WERI-Rb-1 (cell line): ENCODE results near the gene NPHP4.

ENCODE experiments used
- DNase-seq: peaks from one replicate; pipeline ENCODE4 v3.0.0-alpha.2; 2020
- H3K27ac ChIP-seq: fragments of 250-450 bp; sonication (Bioruptor Pico); 2 replicates; pipeline ENCODE4 v1.5.1; 2020; ENCODE audit warnings: mild to moderate bottlenecking, moderate library complexity
- H3K27me3 ChIP-seq: fragments of 250-450 bp; sonication (Bioruptor Pico); 2 replicates; pipeline ENCODE4 v1.5.1; 2021; ENCODE audit warnings: mild to moderate bottlenecking, low read depth, moderate library complexity; ENCODE audit not compliant: insufficient read depth, severe bottlenecking
- H3K36me3 ChIP-seq: fragments of 250-450 bp; sonication (Bioruptor Pico); 2 replicates; pipeline ENCODE4 v1.5.1; 2020; ENCODE audit warnings: mild to moderate bottlenecking, moderate library complexity
- H3K4me3 ChIP-seq: 2 replicates; pipeline ENCODE4 v1.5.1; 2011; ENCODE audit warnings: low read depth, mild to moderate bottlenecking, control low read depth, low read length
- H3K9me3 ChIP-seq: fragments of 250-450 bp; sonication (Bioruptor Pico); 2 replicates; pipeline ENCODE4 v1.5.1; 2021; ENCODE audit warnings: mild to moderate bottlenecking, moderate library complexity; ENCODE audit not compliant: severe bottlenecking
- TF ChIP-seq, protein P1 (sequence below): IDR thresholded peaks from 2 replicates; pipeline ENCODE4 v1.5.1; 2011; ENCODE audit warnings: low read depth, mild to moderate bottlenecking, control low read depth, inconsistent platforms, low read length

Gene NPHP4

DNA sequence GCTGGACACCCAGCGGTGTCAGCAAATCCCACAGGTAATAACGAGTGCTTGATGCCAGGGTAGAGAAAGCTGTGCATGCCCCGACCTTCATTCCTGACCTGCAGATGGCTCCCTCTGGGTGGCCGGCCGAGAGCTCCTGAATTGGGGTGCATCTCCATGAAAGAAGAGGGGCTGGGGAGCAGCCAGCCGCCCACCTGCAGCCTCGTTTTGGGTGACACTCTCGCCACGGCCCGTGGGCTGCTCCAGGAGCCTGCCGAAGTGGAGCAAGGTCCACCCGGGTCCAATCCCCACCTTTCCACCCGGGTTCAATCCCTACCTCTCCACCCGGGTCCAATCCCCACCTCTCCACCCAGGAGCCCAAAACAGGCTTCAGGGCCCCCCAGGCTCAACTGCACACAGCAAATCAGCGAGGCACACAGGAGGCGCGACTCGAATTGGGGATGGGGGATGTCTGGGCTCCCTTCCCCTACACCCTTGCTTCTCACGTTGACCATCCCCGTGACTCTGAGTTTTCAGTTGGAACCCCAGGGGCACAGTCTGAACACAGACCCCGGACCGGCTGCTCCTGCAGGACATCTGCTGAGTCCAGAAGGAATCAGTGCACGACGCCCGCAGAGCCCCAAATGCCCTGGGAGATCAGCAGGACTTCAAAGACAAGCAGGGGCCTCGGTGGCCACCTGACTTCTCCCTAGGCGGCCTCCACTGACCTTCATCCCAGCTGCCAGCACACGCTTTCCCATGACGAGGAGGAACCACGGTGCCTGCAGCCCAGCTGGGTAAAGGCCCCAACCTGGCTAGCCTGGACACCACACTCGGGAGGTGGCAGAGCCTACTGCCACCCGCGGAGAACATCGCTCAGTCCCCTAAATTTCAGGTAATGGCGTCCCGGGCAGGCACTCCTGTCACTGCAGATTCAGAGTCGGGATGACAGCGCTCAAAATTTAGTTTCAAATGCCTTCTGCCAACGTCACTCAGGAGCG is 159.0 kb downstream of the NPHP4 start:
- Histone ChIP-seq H3K36me3 (no peaks in the 10 kb centered on the region), H3K27me3 (no peaks in the 10 kb centered on the region), H3K27ac (no peak overlapping the region), H3K4me3 (no peak overlapping the region), H3K9me3 (no peaks in the 10 kb centered on the region)
- TF ChIP-seq, protein P1, sequence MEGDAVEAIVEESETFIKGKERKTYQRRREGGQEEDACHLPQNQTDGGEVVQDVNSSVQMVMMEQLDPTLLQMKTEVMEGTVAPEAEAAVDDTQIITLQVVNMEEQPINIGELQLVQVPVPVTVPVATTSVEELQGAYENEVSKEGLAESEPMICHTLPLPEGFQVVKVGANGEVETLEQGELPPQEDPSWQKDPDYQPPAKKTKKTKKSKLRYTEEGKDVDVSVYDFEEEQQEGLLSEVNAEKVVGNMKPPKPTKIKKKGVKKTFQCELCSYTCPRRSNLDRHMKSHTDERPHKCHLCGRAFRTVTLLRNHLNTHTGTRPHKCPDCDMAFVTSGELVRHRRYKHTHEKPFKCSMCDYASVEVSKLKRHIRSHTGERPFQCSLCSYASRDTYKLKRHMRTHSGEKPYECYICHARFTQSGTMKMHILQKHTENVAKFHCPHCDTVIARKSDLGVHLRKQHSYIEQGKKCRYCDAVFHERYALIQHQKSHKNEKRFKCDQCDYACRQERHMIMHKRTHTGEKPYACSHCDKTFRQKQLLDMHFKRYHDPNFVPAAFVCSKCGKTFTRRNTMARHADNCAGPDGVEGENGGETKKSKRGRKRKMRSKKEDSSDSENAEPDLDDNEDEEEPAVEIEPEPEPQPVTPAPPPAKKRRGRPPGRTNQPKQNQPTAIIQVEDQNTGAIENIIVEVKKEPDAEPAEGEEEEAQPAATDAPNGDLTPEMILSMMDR = no peak
- DNase-seq = peak; percentile 71

DNA sequence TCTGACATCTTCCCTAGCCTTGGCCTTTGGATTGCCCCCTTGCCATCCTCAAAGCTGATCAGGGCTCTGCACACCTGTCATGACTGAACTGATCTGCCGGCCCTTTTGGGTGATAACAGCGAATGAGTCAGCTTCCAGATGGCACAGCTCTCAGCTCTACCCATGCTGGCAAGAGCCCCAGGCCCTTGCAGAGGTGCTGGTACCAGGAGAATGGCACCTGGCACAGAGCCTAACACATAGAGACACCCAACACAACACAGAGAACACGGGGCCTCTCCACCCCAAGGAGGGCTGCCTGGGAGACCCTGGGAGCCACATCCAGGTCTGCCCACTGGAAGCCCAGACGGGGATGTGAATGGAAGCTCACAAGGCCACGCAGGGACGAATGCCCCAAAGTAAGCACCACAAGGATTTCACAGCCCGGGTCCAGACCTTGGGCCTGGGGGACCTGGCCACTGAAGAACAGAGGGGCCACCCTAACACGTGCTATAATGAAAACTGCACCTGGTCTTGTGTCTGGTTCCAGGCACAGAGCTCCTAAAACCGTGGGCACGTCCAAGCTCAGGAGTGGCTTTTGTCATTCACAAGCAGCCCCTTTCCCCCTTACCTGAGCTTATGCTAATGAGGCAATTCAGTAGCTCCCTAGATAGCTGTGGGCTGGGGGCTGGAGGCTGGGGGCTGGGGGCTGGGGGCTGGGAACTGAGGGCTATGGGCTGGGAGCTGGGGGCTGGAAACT is 160.5 kb downstream of the NPHP4 start:
- Histone ChIP-seq H3K4me3 (no peak overlapping the region), H3K27ac (no peak overlapping the region), H3K36me3 (no peaks in the 10 kb centered on the region), H3K27me3 (no peaks in the 10 kb centered on the region), H3K9me3 (no peaks in the 10 kb centered on the region)
- DNase-seq = no peak
- TF ChIP-seq, protein P1 = no peak

DNA sequence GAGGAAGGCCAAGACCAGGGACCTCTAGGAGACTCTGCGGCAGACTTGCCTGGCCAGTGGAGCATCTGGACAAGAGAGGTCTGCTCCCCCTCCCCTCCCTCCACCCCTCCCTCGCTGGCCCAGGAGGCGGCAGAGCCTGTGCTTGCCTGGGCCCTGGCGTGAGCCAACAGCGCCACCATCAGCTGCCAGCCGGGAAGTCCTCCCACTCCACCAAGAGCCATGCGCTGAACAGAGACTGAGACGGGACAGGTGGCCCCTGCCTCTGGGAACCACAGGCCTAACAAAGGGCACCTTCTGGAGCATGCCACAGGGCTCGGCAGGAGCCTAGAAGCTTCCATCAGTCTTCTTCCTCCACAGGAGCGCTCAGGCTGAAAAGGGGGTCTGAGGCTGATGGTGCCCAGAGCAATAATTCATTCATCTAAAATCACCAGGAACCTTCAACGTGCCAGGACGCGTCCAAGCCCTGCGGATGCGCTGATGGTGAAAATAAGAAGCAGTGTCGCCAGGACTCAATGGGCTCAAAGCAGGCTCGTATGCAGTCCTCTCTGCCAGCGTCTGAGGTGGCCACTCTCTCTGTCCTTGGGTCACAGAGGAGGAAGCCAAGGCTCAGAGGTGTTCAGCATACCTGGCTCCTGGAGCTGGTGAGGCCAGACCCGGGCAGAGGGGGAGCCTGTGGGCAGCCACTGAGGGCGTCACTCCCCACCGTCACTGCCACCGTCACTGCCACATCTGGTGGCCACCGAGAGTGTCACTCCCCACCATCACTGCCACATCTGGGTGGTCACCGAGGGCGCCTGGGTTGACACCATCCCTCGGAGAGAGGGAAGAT is 161.2 kb downstream of the NPHP4 start:
- TF ChIP-seq, protein P1 = peak; percentile 96
- peak overlapping the region; percentile 52 for H3K27ac ChIP-seq
- H3K36me3 ChIP-seq = no peaks in the 10 kb centered on the region
- no peaks in the 10 kb centered on the region for H3K9me3 ChIP-seq
- peak; percentile 95 for DNase-seq
- H3K27me3 ChIP-seq = no peaks in the 10 kb centered on the region
- no peak overlapping the region for H3K4me3 ChIP-seq

DNA sequence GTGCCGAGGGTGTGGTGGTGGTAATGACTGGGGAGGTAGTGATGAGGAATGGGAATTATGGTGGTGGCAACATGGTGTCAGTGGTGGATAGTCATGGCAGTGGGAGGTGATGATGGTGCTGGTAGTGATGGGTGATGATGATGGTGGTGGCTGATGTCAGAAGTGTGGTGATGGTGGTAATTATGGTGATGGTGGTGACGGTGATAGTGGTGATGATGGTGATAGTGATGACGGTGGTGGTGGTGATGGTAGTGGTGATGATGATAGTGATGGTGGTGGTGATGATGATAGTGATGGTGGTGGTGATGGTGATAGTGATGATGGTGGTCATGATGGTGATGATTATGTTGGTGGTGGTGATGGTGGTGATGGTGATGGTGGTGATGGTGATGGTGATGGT is 162.8 kb downstream of the NPHP4 start:
- no peaks in the 10 kb centered on the region for H3K27me3 ChIP-seq
- TF ChIP-seq, protein P1 = no peak
- DNase-seq = no peak
- H3K9me3 ChIP-seq = no peaks in the 10 kb centered on the region
- no peak overlapping the region for H3K4me3 ChIP-seq
- H3K36me3 ChIP-seq = no peaks in the 10 kb centered on the region
- no peak overlapping the region for H3K27ac ChIP-seq

DNA sequence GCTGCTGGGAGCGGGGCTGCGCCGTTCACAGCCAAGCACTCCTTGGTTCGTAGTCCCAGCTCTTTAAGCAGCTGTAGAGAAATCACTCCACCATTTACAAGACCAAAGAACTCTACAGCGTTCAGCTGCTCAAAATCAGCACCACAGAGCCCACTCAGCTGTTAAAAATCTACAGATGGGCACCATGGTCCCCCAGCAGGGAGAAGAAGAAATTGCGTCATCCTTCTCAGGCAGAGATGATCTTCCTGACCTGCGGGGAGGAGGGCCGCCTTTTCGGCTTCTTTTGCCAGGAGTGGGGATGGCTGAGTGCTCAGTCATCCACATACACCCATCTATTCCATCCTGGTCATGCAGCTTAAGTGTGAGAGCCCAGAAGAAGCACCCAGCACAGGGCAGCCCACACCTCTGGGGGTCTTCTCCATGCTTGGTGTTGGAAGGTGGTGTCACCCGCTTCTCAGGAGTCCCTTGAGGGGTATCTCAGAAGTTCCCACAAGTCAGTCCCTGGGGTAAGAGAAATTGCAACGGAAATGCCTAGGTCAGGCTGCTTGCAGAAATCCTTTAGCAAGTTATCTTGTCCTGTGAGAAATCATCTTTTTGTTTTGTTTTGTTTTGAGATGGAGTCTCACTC is 163.8 kb downstream of the NPHP4 start:
- DNase-seq = no peak
- TF ChIP-seq, protein P1 = no peak
- Histone ChIP-seq H3K9me3 (no peaks in the 10 kb centered on the region), H3K36me3 (no peaks in the 10 kb centered on the region), H3K27me3 (no peaks in the 10 kb centered on the region), H3K27ac (no peak overlapping the region), H3K4me3 (no peak overlapping the region)
